Stimulated activated CD8-positive, alpha-beta memory T cell treated with anti-CD3 and anti-CD28 coated beads, Interleukin-12 subunit alpha, Interleukin-12 subunit beta, amount 100 ng/mL, for 4 hours (primary cell): Measurements from ENCODE around the gene PLXNA4.
"Not testable (repeated sequence)": the region's sequence is repeated elsewhere in the genome, so short reads cannot be mapped to it uniquely, and the experiment has no call there.

Source experiments
- DNase-seq: peaks from one replicate; pipeline ENCODE4 v3.0.0-alpha.2; 2020; ENCODE audit warnings: low read depth

Gene PLXNA4

GRCh38 chr7:132575982-132576720 is at the start of gene PLXNA4:
PLXNA4 (minus strand) TSS chr7:132576470; CDS start chr7:132508693, 67,777 bp downstream.
- DNase-seq: no peak

GRCh38 chr7:132625651-132626050 is 49.4 kb upstream of the PLXNA4 start:
- no peak for DNase-seq

GRCh38 chr7:132622081-132622480 is 45.8 kb upstream of the PLXNA4 start:
- no peak for DNase-seq

GRCh38 chr7:132619967-132620366 is 43.7 kb upstream of the PLXNA4 start:
- DNase-seq: no peak

GRCh38 chr7:132618956-132619305 is 42.7 kb upstream of the PLXNA4 start:
- no peak for DNase-seq

GRCh38 chr7:132618271-132618955 is 42.1 kb upstream of the PLXNA4 start:
- DNase-seq: no peak

GRCh38 chr7:132614428-132615318 is 38.4 kb upstream of the PLXNA4 start:
- DNase-seq: no peak

GRCh38 chr7:132613737-132614136 is 37.5 kb upstream of the PLXNA4 start:
- no peak for DNase-seq

- DNase-seq: no peak
These were observed 34.7 kb upstream of the PLXNA4 start for GRCh38 chr7:132610995-132611394.

GRCh38 chr7:132609906-132610520 is 33.7 kb upstream of the PLXNA4 start:
- no peak for DNase-seq

GRCh38 chr7:132609222-132609621 is 33.0 kb upstream of the PLXNA4 start:
- DNase-seq: no peak

- no peak for DNase-seq
These were observed 32.3 kb upstream of the PLXNA4 start for GRCh38 chr7:132608523-132608922.

GRCh38 chr7:132607656-132608055 is 31.4 kb upstream of the PLXNA4 start:
- DNase-seq: no peak

- no peak for DNase-seq
These were observed 27.9 kb upstream of the PLXNA4 start for GRCh38 chr7:132604121-132604520.

GRCh38 chr7:132603220-132603833 is 27.1 kb upstream of the PLXNA4 start:
- no peak for DNase-seq

- DNase-seq: no peak
These were observed 25.5 kb upstream of the PLXNA4 start for GRCh38 chr7:132601783-132602182.

GRCh38 chr7:132596588-132596987 is 20.3 kb upstream of the PLXNA4 start:
- no peak for DNase-seq

- DNase-seq: not testable (repeated sequence)
These were observed 18.5 kb upstream of the PLXNA4 start for GRCh38 chr7:132594741-132595140.

GRCh38 chr7:132592936-132593335 is 16.7 kb upstream of the PLXNA4 start:
- no peak for DNase-seq

GRCh38 chr7:132592231-132592920 is 16.1 kb upstream of the PLXNA4 start:
- DNase-seq: no peak

- no peak for DNase-seq
These were observed 13.9 kb upstream of the PLXNA4 start for GRCh38 chr7:132590162-132590561.
